Endothelial cell of umbilical vein (primary cell): ENCODE results near the gene VPS11. TPM values are rescaled to one million over a fixed set of nuclear protein-coding genes. Genes with fewer than 3 reads are reported as not detected.

Experiments
- microRNA-seq: library from miRNA; unstranded; fragments of <30 nt; microRNA quantifications from one replicate; pipeline ENCODE4 v1.2.0, GENCODE V29; 2021; ENCODE audit warnings: borderline number of aligned reads, borderline replicate concordance
- polyA plus RNA-seq, 4 experiments: library from polyadenylated mRNA; depleted of rRNA in 3 of 4; stranded (reverse) in 3 of 4; unstranded in 1 of 4; fragments of >200 nt; gene quantifications; 2 replicates each; pipeline versions ENCODE4 v1.2.1 to v1.2.3, GENCODE V29; 2011 to 2012; ENCODE audit warnings: missing spikeins in 1 of 4
- total RNA-seq: library from RNA; stranded (reverse); gene quantifications from 2 replicates; pipeline ENCODE4 v1.2.3, GENCODE V29; 2021

VPS11 gene
- total and polyA plus RNA-seq, 2 donors (not counting 3 experiments of a cell fraction or from before 2014, with no cell fraction given) = 26.4 to 31.0 TPM

Small RNAs within 50 kb of the gene (microRNA-seq; reads per million reads assigned to microRNA genes)
- gene MIR3656 = not detected

Other genes with a start within 250 kb of the VPS11 start
- gene CXCR5, start 183.9 kb upstream of the VPS11 start, total RNA-seq = not detected in 2 replicates
- not detected in 2 replicates for gene CXCR5, start 183.9 kb upstream of the VPS11 start, polyA plus RNA-seq
- 44.7 and 48.8 TPM in 2 replicates for gene BCL9L, start 141.9 kb upstream of the VPS11 start, total RNA-seq
- 7.3 and 10.2 TPM in 2 replicates for gene BCL9L, start 141.9 kb upstream of the VPS11 start, polyA plus RNA-seq
- gene UPK2, start 111.5 kb upstream of the VPS11 start, total RNA-seq = not detected in 2 replicates
- 0.11 and 0.13 TPM in 2 replicates for gene UPK2, start 111.5 kb upstream of the VPS11 start, polyA plus RNA-seq
- not detected in 2 replicates for gene FOXR1, start 96.1 kb upstream of the VPS11 start, total RNA-seq
- not detected in 2 replicates for gene FOXR1, start 96.1 kb upstream of the VPS11 start, polyA plus RNA-seq
- gene CENATAC, start 69.7 kb upstream of the VPS11 start, total RNA-seq = 39.0 and 41.8 TPM in 2 replicates
- 14.2 and 14.6 TPM in 2 replicates for gene CENATAC, start 69.7 kb upstream of the VPS11 start, polyA plus RNA-seq
- gene RPS25, start 49.5 kb upstream of the VPS11 start, total RNA-seq = 992 and 1,027 TPM in 2 replicates
- gene RPS25, start 49.5 kb upstream of the VPS11 start, polyA plus RNA-seq = 579 and 887 TPM in 2 replicates
- gene TRAPPC4, start 49.1 kb upstream of the VPS11 start, total RNA-seq = 64.2 and 79.3 TPM in 2 replicates
- 180 and 224 TPM in 2 replicates for gene TRAPPC4, start 49.1 kb upstream of the VPS11 start, polyA plus RNA-seq
- gene SLC37A4, start 36.9 kb upstream of the VPS11 start, total RNA-seq = 19.9 and 21.5 TPM in 2 replicates
- gene SLC37A4, start 36.9 kb upstream of the VPS11 start, polyA plus RNA-seq = 36.5 and 41.9 TPM in 2 replicates
- gene HYOU1, start 10.6 kb upstream of the VPS11 start, total RNA-seq = 286 and 302 TPM in 2 replicates
- gene HYOU1, start 10.6 kb upstream of the VPS11 start, polyA plus RNA-seq = 318 and 355 TPM in 2 replicates
- gene HMBS, start 17.1 kb downstream of the VPS11 start, total RNA-seq = 13.5 and 16.1 TPM in 2 replicates
- 23.9 and 24.8 TPM in 2 replicates for gene HMBS, start 17.1 kb downstream of the VPS11 start, polyA plus RNA-seq
- 48.4 and 62.0 TPM in 2 replicates for gene DPAGT1, start 34.0 kb downstream of the VPS11 start, total RNA-seq
- gene DPAGT1, start 34.0 kb downstream of the VPS11 start, polyA plus RNA-seq = 203 and 212 TPM in 2 replicates
- gene C2CD2L, start 39.5 kb downstream of the VPS11 start, total RNA-seq = 10.4 and 10.5 TPM in 2 replicates
- 9.1 and 10.2 TPM in 2 replicates for gene C2CD2L, start 39.5 kb downstream of the VPS11 start, polyA plus RNA-seq
- gene HINFP, start 53.8 kb downstream of the VPS11 start, total RNA-seq = 32.6 and 33.4 TPM in 2 replicates
- 30.8 and 34.6 TPM in 2 replicates for gene HINFP, start 53.8 kb downstream of the VPS11 start, polyA plus RNA-seq
- gene ABCG4, start 81.2 kb downstream of the VPS11 start, total RNA-seq = 0.67 and 1.7 TPM in 2 replicates
- gene ABCG4, start 81.2 kb downstream of the VPS11 start, polyA plus RNA-seq = 1.0 TPM in 2 replicates
- gene NLRX1, start 100.9 kb downstream of the VPS11 start, total RNA-seq = 14.6 and 15.1 TPM in 2 replicates
- 15.5 and 18.3 TPM in 2 replicates for gene NLRX1, start 100.9 kb downstream of the VPS11 start, polyA plus RNA-seq
- not detected in 2 replicates for gene NHERF4, start 117.7 kb downstream of the VPS11 start, total RNA-seq
- not detected in 2 replicates for gene NHERF4, start 117.7 kb downstream of the VPS11 start, polyA plus RNA-seq
- 40.1 and 41.5 TPM in 2 replicates for gene CBL, start 138.5 kb downstream of the VPS11 start, total RNA-seq
- 12.5 and 15.5 TPM in 2 replicates for gene CBL, start 138.5 kb downstream of the VPS11 start, polyA plus RNA-seq
- gene MCAM, start 249.3 kb downstream of the VPS11 start, total RNA-seq = 1,012 and 1,027 TPM in 2 replicates
- gene MCAM, start 249.3 kb downstream of the VPS11 start, polyA plus RNA-seq = 2,543 and 3,419 TPM in 2 replicates